Smooth muscle cell (in vitro differentiated cells): ENCODE results near the gene RASA3. TPM values are rescaled to one million over a fixed set of nuclear protein-coding genes. Genes with fewer than 3 reads are reported as not detected.
A peak's percentile ranks its signal among the peaks of the same experiment; 100 is the strongest.

Experiments
- DNase-seq: peaks from one replicate; lab custom pipeline; 2025; ENCODE audit not compliant: unreplicated experiment; lab: John Stamatoyannopoulos, UW
- H2AFZ ChIP-seq: fragments of 200-600 bp; sonication (generic); 2 replicates; pipeline ENCODE4 v1.6.0; 2016; ENCODE audit warnings: antibody characterized with exemption, low read depth, mild to moderate bottlenecking
- H3F3A ChIP-seq: fragments of 200-600 bp; sonication (generic); 2 replicates; pipeline ENCODE4 v1.6.0; 2017; ENCODE audit warnings: antibody characterized with exemption, low read depth
- H3K27ac ChIP-seq: fragments of 200-600 bp; sonication (generic); 2 replicates; pipeline ENCODE4 v1.5.1; 2016; ENCODE audit warnings: low read depth, mild to moderate bottlenecking
- H3K27me3 ChIP-seq: fragments of 200-600 bp; sonication (generic); 2 replicates; pipeline ENCODE4 v1.6.1; 2016; ENCODE audit warnings: low read depth, mild to moderate bottlenecking
- H3K36me3 ChIP-seq: fragments of 200-600 bp; sonication (generic); 2 replicates; pipeline ENCODE4 v1.5.1; 2016; ENCODE audit warnings: low read depth
- H3K4me1 ChIP-seq: fragments of 200-600 bp; sonication (generic); 2 replicates; pipeline ENCODE4 v1.5.1; 2016; ENCODE audit warnings: low read depth
- H3K4me2 ChIP-seq: fragments of 200-600 bp; sonication (generic); 2 replicates; pipeline ENCODE4 v1.6.0; 2016; ENCODE audit warnings: mild to moderate bottlenecking
- H3K4me3 ChIP-seq: fragments of 200-600 bp; sonication (generic); 2 replicates; pipeline ENCODE4 v1.5.1; 2016; ENCODE audit warnings: mild to moderate bottlenecking
- H3K79me2 ChIP-seq: fragments of 200-600 bp; sonication (generic); 2 replicates; pipeline ENCODE4 v1.6.0; 2016; ENCODE audit warnings: low read depth, mild to moderate bottlenecking
- H3K9ac ChIP-seq: fragments of 200-600 bp; sonication (generic); 2 replicates; pipeline ENCODE4 v1.6.0; 2016; ENCODE audit warnings: low read depth
- H3K9me3 ChIP-seq: fragments of 200-600 bp; sonication (generic); replicated peaks from 2 replicates; pipeline ENCODE4 v1.5.1; 2016; ENCODE audit warnings: low read depth
- H4K20me1 ChIP-seq: fragments of 200-600 bp; sonication (generic); 2 replicates; pipeline ENCODE4 v1.6.0; 2016; ENCODE audit warnings: low read depth
- CTCF ChIP-seq: fragments of 200-600 bp; sonication (generic); IDR thresholded peaks from 2 replicates; pipeline ENCODE4 v1.5.1; 2017; ENCODE audit warnings: borderline replicate concordance, mild to moderate bottlenecking, antibody characterized with exemption; ENCODE audit not compliant: insufficient read depth, poor library complexity, severe bottlenecking
- WGBS: methylation state at CpG from one replicate; pipeline ENCODE4 v1.1.7; 2016; ENCODE audit warnings: low lambda C conversion rate; 5-methylcytosine and 5-hydroxymethylcytosine counted together
- polyA plus RNA-seq: library from polyadenylated mRNA; unstranded; fragments of >200 nt; fragmentation: Nextera tagmentation; extraction: Ambion mirVana; gene quantifications from 2 replicates; pipeline ENCODE4 v1.2.1, GENCODE V29; 2016
- total RNA-seq: library from RNA; depleted of rRNA; stranded (reverse); fragments of >200 nt; gene quantifications from 2 replicates; pipeline ENCODE4 v1.2.3, GENCODE V29; 2014

RASA3 gene
- total and polyA plus RNA-seq, 2 experiments from 2014 or later = 21.3 to 26.8 TPM

GRCh38 chr13:114069376-114070097, 62.9 kb downstream of the RASA3 start:
- peaks cover 60% of the 10 kb centered on the region for H3K79me2 ChIP-seq
- 90% methylated on average over 11 of the region's 32 CpGs for WGBS
- peaks cover 39% of the 10 kb centered on the region for H4K20me1 ChIP-seq
- no peaks in the 10 kb centered on the region for H3K36me3 ChIP-seq
- no peak overlapping the region for H3K9ac ChIP-seq
- H3K27ac ChIP-seq = peak overlapping the region; percentile 97
- TF ChIP-seq CTCF = no peak
- H3K27me3 ChIP-seq = no peaks in the 10 kb centered on the region
- H3K4me3 ChIP-seq = no peak overlapping the region
- H2AFZ ChIP-seq = no peak overlapping the region
- peaks cover 8% of the 10 kb centered on the region for H3F3A ChIP-seq
- DNase-seq = no peak
- H3K9me3 ChIP-seq = no peaks in the 10 kb centered on the region
- H3K4me1 ChIP-seq = peaks cover 21% of the 10 kb centered on the region
- peak overlapping the region; percentile 13 for H3K4me2 ChIP-seq

- no peak overlapping the region for H2AFZ ChIP-seq
- H3K9ac ChIP-seq = no peak overlapping the region
- WGBS = 45% methylated on average over 19 of the region's 19 CpGs
- peaks cover 28% of the 10 kb centered on the region for H3K4me1 ChIP-seq
- H3K9me3 ChIP-seq = no peaks in the 10 kb centered on the region
- H3K27ac ChIP-seq = peak overlapping the region; percentile 97
- peaks cover 16% of the 10 kb centered on the region for H3F3A ChIP-seq
- peaks cover 32% of the 10 kb centered on the region for H4K20me1 ChIP-seq
- no peaks in the 10 kb centered on the region for H3K27me3 ChIP-seq
- no peak overlapping the region for H3K4me3 ChIP-seq
- peak overlapping the region; percentile 13 for H3K4me2 ChIP-seq
- peaks cover 53% of the 10 kb centered on the region for H3K79me2 ChIP-seq
- H3K36me3 ChIP-seq = no peaks in the 10 kb centered on the region
- DNase-seq = no peak
- TF ChIP-seq CTCF = no peak
Measured at GRCh38 chr13:114068656-114069318, 63.6 kb downstream of the RASA3 start.

- Histone ChIP-seq H3K27ac (peak overlapping the region; percentile 97), H2AFZ (no peak overlapping the region), H3K27me3 (no peaks in the 10 kb centered on the region), H3F3A (peaks cover 21% of the 10 kb centered on the region), H3K4me3 (no peak overlapping the region), H3K36me3 (no peaks in the 10 kb centered on the region), H3K4me2 (peak overlapping the region; percentile 13), H3K79me2 (peaks cover 46% of the 10 kb centered on the region), H4K20me1 (peaks cover 28% of the 10 kb centered on the region), H3K9me3 (no peaks in the 10 kb centered on the region), H3K9ac (no peak overlapping the region), H3K4me1 (peaks cover 35% of the 10 kb centered on the region)
- TF ChIP-seq CTCF = no peak
- WGBS = 89% methylated on average over 24 of the region's 24 CpGs
- no peak for DNase-seq
Measured at GRCh38 chr13:114067886-114068651, 64.4 kb downstream of the RASA3 start.
